ENCODE data around the gene MAP7D2. TPM values are rescaled to one million over a fixed set of nuclear protein-coding genes. Genes with fewer than 3 reads are reported as not detected.

Gene MAP7D2
- total and polyA plus RNA-seq, 2 experiments from 2014 or later, result 0.94 to 1.7 TPM

- Histone ChIP-seq H3K27me3 (no peaks in the 10 kb centered on the region), H3K4me2 (no peak overlapping the region)
- WGBS (ENCODE audit: low lambda C conversion rate, missing lambda C conversion rate), result 84% methylated on average over 1 of the region's 1 CpG
Measured at GRCh38 chrX:20080277-20080676, 36.4 kb downstream of the MAP7D2 start.

GRCh38 chrX:20071511-20072079 is 45.1 kb downstream of the MAP7D2 start:
- no peak overlapping the region for H3K4me2 ChIP-seq

More at GRCh38 chrX:20080277-20080676, 36.4 kb downstream of the MAP7D2 start:
- Histone ChIP-seq H3K9me3 (ENCODE audit: low read depth) (no peaks in the 10 kb centered on the region), H3K27ac (no peak overlapping the region), H3K4me1 (ENCODE audit: insufficient read depth) (no peaks in the 10 kb centered on the region), H3K9me2 (replicated peaks; ENCODE audit: insufficient read depth) (no peaks in the 10 kb centered on the region), H3K4me3 (no peak overlapping the region), H2AFZ (no peak overlapping the region), H3K36me3 (replicated peaks; ENCODE audit: insufficient read depth, low read depth) (no peaks in the 10 kb centered on the region), H3K79me2 (no peaks in the 10 kb centered on the region), H4K20me1 (ENCODE audit: insufficient read depth, poor library complexity, severe bottlenecking) (no peaks in the 10 kb centered on the region)
- DNase-seq (ENCODE audit: low spot score), result no peak
- no peak for TF ChIP-seq EZH2phosphoT487 (IDR thresholded peaks at IDR 0.05; ENCODE audit: low read depth, severe bottlenecking, unreplicated experiment)
- no peak for TF ChIP-seq EZH2 (IDR thresholded peaks at IDR 0.05; ENCODE audit: borderline replicate concordance)
- no peak for TF ChIP-seq CTCF (IDR thresholded peaks at IDR 0.05; ENCODE audit: poor library complexity)

GRCh38 chrX:20067709-20068561 is 48.8 kb downstream of the MAP7D2 start:
- H2AFZ ChIP-seq, result no peak overlapping the region
- TF ChIP-seq EZH2 (IDR thresholded peaks at IDR 0.05; ENCODE audit: borderline replicate concordance) (no peak), EZH2phosphoT487 (IDR thresholded peaks at IDR 0.05; ENCODE audit: low read depth, severe bottlenecking, unreplicated experiment) (no peak), CTCF (IDR thresholded peaks at IDR 0.05; ENCODE audit: poor library complexity) (no peak)
- peak; percentile 64 for DNase-seq (ENCODE audit: low spot score)
- no peaks in the 10 kb centered on the region for H3K9me3 ChIP-seq (ENCODE audit: low read depth)
- no peaks in the 10 kb centered on the region for H3K79me2 ChIP-seq
- no peaks in the 10 kb centered on the region for H3K4me1 ChIP-seq (ENCODE audit: insufficient read depth)
- H3K36me3 ChIP-seq (replicated peaks; ENCODE audit: insufficient read depth, low read depth), result no peaks in the 10 kb centered on the region
- H3K9me2 ChIP-seq (replicated peaks; ENCODE audit: insufficient read depth), result no peaks in the 10 kb centered on the region
- no peaks in the 10 kb centered on the region for H3K27me3 ChIP-seq
- no peak overlapping the region for H3K27ac ChIP-seq
- H3K4me2 ChIP-seq, result no peak overlapping the region
- 47% methylated on average over 8 of the region's 8 CpGs for WGBS (ENCODE audit: low lambda C conversion rate, missing lambda C conversion rate)
- no peaks in the 10 kb centered on the region for H4K20me1 ChIP-seq (ENCODE audit: insufficient read depth, poor library complexity, severe bottlenecking)
- no peak overlapping the region for H3K4me3 ChIP-seq

More at GRCh38 chrX:20071511-20072079, 45.1 kb downstream of the MAP7D2 start:
- WGBS (ENCODE audit: low lambda C conversion rate, missing lambda C conversion rate), result 43% methylated on average over 3 of the region's 3 CpGs
- Histone ChIP-seq H3K27ac (no peak overlapping the region), H3K79me2 (no peaks in the 10 kb centered on the region), H3K4me3 (no peak overlapping the region), H3K9me3 (ENCODE audit: low read depth) (no peaks in the 10 kb centered on the region), H3K36me3 (replicated peaks; ENCODE audit: insufficient read depth, low read depth) (no peaks in the 10 kb centered on the region), H3K4me1 (ENCODE audit: insufficient read depth) (no peaks in the 10 kb centered on the region), H3K27me3 (no peaks in the 10 kb centered on the region), H3K9me2 (replicated peaks; ENCODE audit: insufficient read depth) (no peaks in the 10 kb centered on the region), H4K20me1 (ENCODE audit: insufficient read depth, poor library complexity, severe bottlenecking) (no peaks in the 10 kb centered on the region), H2AFZ (no peak overlapping the region)
- DNase-seq (ENCODE audit: low spot score), result no peak
- no peak for TF ChIP-seq EZH2phosphoT487 (IDR thresholded peaks at IDR 0.05; ENCODE audit: low read depth, severe bottlenecking, unreplicated experiment)
- no peak for TF ChIP-seq EZH2 (IDR thresholded peaks at IDR 0.05; ENCODE audit: borderline replicate concordance)
- no peak for TF ChIP-seq CTCF (IDR thresholded peaks at IDR 0.05; ENCODE audit: poor library complexity)

Measured in hepatocyte (in vitro differentiated cells).